HepG2 (cell line): ENCODE measurements around the gene PHF2. TPM values are rescaled to one million over a fixed set of nuclear protein-coding genes. Genes with fewer than 3 reads are reported as not detected.

Experiments used
- ATAC-seq: fragments of 200-7000 bp; cut with Tn5 transposase; 3 replicates; pipeline ENCODE4 v1.9.1; 2020; ENCODE audit warnings: mild to moderate bottlenecking, moderate library complexity
- BruUV-seq: library from RNA; stranded (reverse); fragments of 400-500 nt; replicated peaks from 2 replicates; lab custom pipeline; 2021; lab: Mats Ljungman, UMichigan
- CTCF ChIA-PET: fragments of 300-600 bp; formaldehyde crosslinking; extraction: SDS; loops from one replicate; lab custom pipeline; 2021; ENCODE audit warnings: low total read pairs, inconsistent platforms, low intra/inter-chr PET ratio; lab: Yijun Ruan, JAX
- POLR2A ChIA-PET: fragments of 350-600 bp; sonication (Branson Sonifier 250); formaldehyde crosslinking; loops from one replicate; lab custom pipeline; 2020; ENCODE audit warnings: antibody characterized with exemption, inconsistent platforms; lab: Yijun Ruan, JAX
- DNase-seq: peaks from one replicate; pipeline ENCODE4 v3.0.0-alpha.2; 2015; ENCODE audit warnings: low spot score
- FAIRE-seq: peaks from 3 replicates; lab custom pipeline; 2011; peaks lifted over from hg19 to GRCh38; lab: Jason Lieb, UNC
- H2AFZ ChIP-seq: one replicate; pipeline ENCODE4 v1.6.1; 2011; ENCODE audit warnings: low read length, inconsistent platforms
- H3K27ac ChIP-seq: fragments of 300-600 bp; 3 replicates; pipeline ENCODE4 v1.8.0; 2011; ENCODE audit warnings: mixed run types, mild to moderate bottlenecking, mixed read lengths, low read length, inconsistent platforms; ENCODE audit not compliant: insufficient read depth; ENCODE audit errors: extremely low read length
- H3K27me3 ChIP-seq, 2 experiments: fragments of 200-600 bp in 1 of 2; 2 replicates in 1 of 2; 3 replicates in 1 of 2; pipeline versions ENCODE4 v1.6.0 to v1.8.0; 2011; ENCODE audit warnings: low read length in 2 of 2, mild to moderate bottlenecking in 2 of 2, moderate library complexity in 2 of 2, inconsistent platforms in 1 of 2; ENCODE audit not compliant: insufficient read depth in 2 of 2, control insufficient read depth in 1 of 2
- H3K36me3 ChIP-seq, 2 experiments: fragments of 200-600 bp in 1 of 2; replicated peaks in 1 of 2; 2 replicates in 1 of 2; 3 replicates in 1 of 2; pipeline versions ENCODE4 v1.5.1 to v1.8.0; 2011; ENCODE audit warnings: low read length in 2 of 2, inconsistent platforms in 1 of 2; ENCODE audit not compliant: insufficient read depth in 2 of 2, control insufficient read depth in 1 of 2
- H3K4me1 ChIP-seq: 2 replicates; pipeline ENCODE4 v1.5.1; 2012; ENCODE audit warnings: low read length, inconsistent platforms; ENCODE audit not compliant: insufficient read depth
- H3K4me2 ChIP-seq: 2 replicates; pipeline ENCODE4 v1.6.0; 2011; ENCODE audit warnings: low read depth, low read length, inconsistent platforms
- H3K4me3 ChIP-seq, 3 experiments: fragments of 200-600 bp in 1 of 3; sonication (generic), shearing (Covaris generic) in 1 of 3; replicated peaks in 1 of 3; 2 replicates each; pipeline ENCODE4 v1.5.1; 2011 to 2016; ENCODE audit warnings: low read length in 3 of 3, inconsistent platforms in 2 of 3, low read depth in 2 of 3, mild to moderate bottlenecking in 2 of 3, control low read depth in 1 of 3, mixed read lengths in 1 of 3; ENCODE audit not compliant: insufficient read depth in 1 of 3
- H3K79me2 ChIP-seq: one replicate; pipeline ENCODE4 v1.6.1; 2011; ENCODE audit warnings: low read length, inconsistent platforms; ENCODE audit not compliant: insufficient read depth
- H3K9ac ChIP-seq: 2 replicates; pipeline ENCODE4 v1.6.0; 2011; ENCODE audit warnings: mild to moderate bottlenecking, low read depth, low read length, inconsistent platforms; ENCODE audit not compliant: insufficient read depth
- H3K9me3 ChIP-seq: 2 replicates; pipeline ENCODE4 v1.5.1; 2012; ENCODE audit warnings: mild to moderate bottlenecking, low read length
- H4K20me1 ChIP-seq: 2 replicates; pipeline ENCODE4 v1.6.0; 2011; ENCODE audit warnings: inconsistent platforms, mild to moderate bottlenecking, low read length, moderate library complexity; ENCODE audit not compliant: insufficient read depth
- DDIT3 ChIP-seq: sonication (generic); formaldehyde crosslinking; IDR thresholded peaks from 2 replicates; pipeline ENCODE4 v1.4.0; 2020; ENCODE audit warnings: mild to moderate bottlenecking, missing genetic modification reagents
- HNF4A ChIP-seq: sonication (generic); formaldehyde crosslinking; IDR thresholded peaks from 2 replicates; pipeline ENCODE4 v1.4.0; 2020; ENCODE audit warnings: missing genetic modification reagents
- LCORL ChIP-seq, 2 experiments: fragments of 450-650 bp in 1 of 2; sonication (generic) in 1 of 2; formaldehyde crosslinking in 1 of 2; IDR thresholded peaks; 2 replicates each; pipeline versions ENCODE4 v1.5.0 to v1.6.1; 2017 to 2020; ENCODE audit warnings: antibody characterized with exemption in 1 of 2, missing genetic modification reagents in 1 of 2
- MTA1 ChIP-seq: sonication (generic); formaldehyde crosslinking; IDR thresholded peaks from 2 replicates; pipeline ENCODE4 v1.4.0; 2020; ENCODE audit warnings: missing genetic modification reagents, mild to moderate bottlenecking, borderline replicate concordance
- NR2F6 ChIP-seq, 2 experiments: IDR thresholded peaks; 2 replicates each; pipeline ENCODE4 v1.6.1; 2016; ENCODE audit warnings: antibody characterized with exemption in 1 of 2, mild to moderate bottlenecking in 1 of 2
- SNAI1 ChIP-seq: sonication (generic); formaldehyde crosslinking; IDR thresholded peaks from 2 replicates; pipeline ENCODE4 v1.5.0; 2020; ENCODE audit warnings: mild to moderate bottlenecking, missing genetic modification reagents, borderline replicate concordance
- SOX6 ChIP-seq, 2 experiments: fragments of 450-650 bp in 1 of 2; sonication (generic) in 1 of 2; formaldehyde crosslinking in 1 of 2; IDR thresholded peaks; 2 replicates each; pipeline versions ENCODE4 v1.4.0 to v1.6.1; 2017 to 2020; ENCODE audit warnings: antibody characterized with exemption in 1 of 2, mild to moderate bottlenecking in 1 of 2, missing genetic modification reagents in 1 of 2
- THAP9 ChIP-seq: sonication (generic); formaldehyde crosslinking; IDR thresholded peaks from 2 replicates; pipeline ENCODE4; 2020; ENCODE audit warnings: missing genetic modification reagents, mild to moderate bottlenecking, borderline replicate concordance
- ZBTB20 ChIP-seq: sonication (generic); formaldehyde crosslinking; IDR thresholded peaks from 2 replicates; pipeline ENCODE4 v1.8.1; 2023; ENCODE audit warnings: missing genetic modification reagents, low read depth, mild to moderate bottlenecking, borderline replicate concordance
- ZNF275 ChIP-seq: sonication (generic); formaldehyde crosslinking; IDR thresholded peaks from 2 replicates; pipeline ENCODE4 v1.8.0; 2022; ENCODE audit warnings: missing genetic modification reagents, mild to moderate bottlenecking, inconsistent platforms, borderline replicate concordance
- ZNF574 ChIP-seq: sonication (generic); formaldehyde crosslinking; IDR thresholded peaks from 2 replicates; pipeline ENCODE4 v1.4.0; 2020; ENCODE audit warnings: missing genetic modification reagents
- ZNF740 ChIP-seq: sonication (generic); formaldehyde crosslinking; IDR thresholded peaks from 2 replicates; pipeline ENCODE4 v1.4.0; 2020; ENCODE audit warnings: missing genetic modification reagents
- WGBS: methylation state at CpG from one replicate; pipeline ENCODE4 v1.1.6; 2017; ENCODE audit warnings: low lambda C conversion rate; 5-methylcytosine and 5-hydroxymethylcytosine counted together
- in situ Hi-C: cut with HindIII; loops from 2 replicates; pipeline ENCODE4 v1.10.0; 2017; ENCODE audit warnings: low pct_unique_long_range_greater_than_20kb; ENCODE audit not compliant: extremely low pct_ligation_motif_present
- intact Hi-C: fragments of 100-400 bp; cut with micrococcal nuclease; formaldehyde crosslinking; loops from one replicate; pipeline ENCODE4 v1.10.0; 2022; ENCODE audit not compliant: unreplicated experiment
- polyA plus RNA-seq, 8 experiments: library from polyadenylated mRNA; depleted of rRNA in 3 of 8; stranded (reverse) in 7 of 8; unstranded in 1 of 8; fragments of >200 nt; fragmentation: Illumina TruSeq in 4 of 8; extraction: Trizol in 4 of 8; gene quantifications; 2 replicates each; pipeline versions ENCODE4 v1.2.1 to v1.2.3, GENCODE V29; 2011 to 2016; ENCODE audit warnings: low read depth in 4 of 8, missing spikeins in 1 of 8, mixed read lengths in 1 of 8; ENCODE audit not compliant: insufficient read depth in 1 of 8
- total RNA-seq, 5 experiments: library from RNA; depleted of rRNA; stranded (reverse); fragments of >200 nt; fragmentation: Illumina TruSeq; extraction: Trizol; gene quantifications; 2 replicates each; pipeline ENCODE4 v1.2.3, GENCODE V29; 2016; ENCODE audit warnings: low read depth in 1 of 5

The PHF2 gene
- total and polyA plus RNA-seq, 2 of the 13 experiments (the other 11 are each of a cell fraction or from before 2014, with no cell fraction given) = 6.6 to 9.1 TPM

GRCh38 chr9:93681269-93682154 lies 105.1 kb downstream of the PHF2 start:
- POLR2A ChIA-PET = no interaction called here
- BruUV-seq = no TSS peak
- no peak for TF ChIP-seq DDIT3 (CRISPR knock-in tag)
- TF ChIP-seq ZNF574 (CRISPR knock-in tag) = peak; percentile 15; the same call in 1 of the 2 replicates
- TF ChIP-seq ZNF740 (CRISPR knock-in tag) = no peak
- TF ChIP-seq HNF4A = 0 out of 2 replicates have a peak, but pooled peaks have one; percentile 4
- TF ChIP-seq SNAI1 (CRISPR knock-in tag) = peak; percentile 48; the same call in 1 of the 2 replicates
- TF ChIP-seq MTA1 (CRISPR knock-in tag) = 0 out of 2 replicates have a peak, but pooled peaks have one; percentile 21
- TF ChIP-seq THAP9 (CRISPR knock-in tag) = peak; percentile 25; the same call in 1 of the 2 replicates
- TF ChIP-seq LCORL (IDR thresholded peaks at IDR 0.05) = no peak
- 0 out of 2 replicates have a peak, but pooled peaks have one; percentile 1 for TF ChIP-seq LCORL (CRISPR knock-in tag; IDR thresholded peaks at IDR 0.05)
- 0 out of 2 replicates have a peak, but pooled peaks have one; percentile 34 for TF ChIP-seq ZNF275 (CRISPR knock-in tag)
- TF ChIP-seq SOX6 (IDR thresholded peaks at IDR 0.05) = no peak
- 0 out of 2 replicates have a peak, but pooled peaks have one; percentile 26 for TF ChIP-seq SOX6 (CRISPR knock-in tag; IDR thresholded peaks at IDR 0.05)
- no peak for TF ChIP-seq NR2F6 (IDR thresholded peaks at IDR 0.05)
- peak; percentile 8; the same call in 1 of the 2 replicates for TF ChIP-seq NR2F6 (CRISPR knock-in tag; IDR thresholded peaks at IDR 0.05)
- 0 out of 2 replicates have a peak, but pooled peaks have one; percentile 27 for TF ChIP-seq ZBTB20 (CRISPR knock-in tag)

More at GRCh38 chr9:93681269-93682154, 105.1 kb downstream of the PHF2 start:
- DNase-seq (peak; percentile 36), FAIRE-seq (no peak), ATAC-seq (peak; percentile 78)
- Histone ChIP-seq H2AFZ (no peak overlapping the region), H3K9me3 (no peaks in the 10 kb centered on the region), H3K9ac (peak overlapping the region; percentile 13; the same call in 1 of the 2 replicates), H3K27ac (no peak overlapping the region), H3K4me2 (peak overlapping the region; percentile 69), H3K79me2 (no peaks in the 10 kb centered on the region), H3K4me1 (peaks cover 19% of the 10 kb centered on the region), H3K4me3 (peak overlapping the region in 2 of 3 experiments; percentile 5 to 62; a peak in 4 of 6 replicates), H3K27me3 (0 out of 5 replicates have a peak, but pooled peaks cover 0 to 1% of the 10 kb centered on the region in 2 experiments), H3K36me3 (peaks cover 0 to 1% of the 10 kb centered on the region in 2 experiments; a peak in 1 of 5 replicates), H4K20me1 (no peaks in the 10 kb centered on the region)
- 0% methylated on average over 9 of the region's 25 CpGs for WGBS
- CTCF ChIA-PET = interaction anchor here (2.2 to 2.3 kb wide), 2 partner anchors 282 to 321 kb away, joined by 7 to 19 read pairs; no protein-coding TSS in a partner anchor
- intact Hi-C loops = loop anchor here (1.0 kb wide), 1 partner anchor 282 kb away; no protein-coding TSS in a partner anchor
- in situ Hi-C loops = loop anchor here (5.0 kb wide), 1 partner anchor 281 kb away; no protein-coding TSS in a partner anchor
